Measurements from ENCODE around the gene SUSD6.

DNA sequence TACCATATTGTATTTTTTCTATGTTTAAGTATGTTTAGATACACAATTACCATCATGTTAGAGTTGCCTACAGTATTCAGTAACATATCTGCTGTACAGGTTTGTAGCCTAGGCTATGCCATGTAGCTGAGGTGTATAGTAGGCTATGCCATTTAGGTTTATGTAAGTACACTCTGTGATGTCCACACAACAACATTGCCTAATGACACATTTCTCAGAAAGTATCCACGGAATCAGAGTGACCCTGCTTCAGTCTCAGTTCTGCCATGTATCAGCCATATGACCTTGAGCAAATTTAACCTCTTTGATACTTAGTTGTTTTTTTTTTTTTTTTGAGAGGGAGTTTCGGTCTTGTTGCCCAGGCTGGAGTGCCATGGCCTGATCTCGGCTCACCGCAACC lies 12.7 kb downstream of the SUSD6 start:
- TF ChIP-seq, protein P1, sequence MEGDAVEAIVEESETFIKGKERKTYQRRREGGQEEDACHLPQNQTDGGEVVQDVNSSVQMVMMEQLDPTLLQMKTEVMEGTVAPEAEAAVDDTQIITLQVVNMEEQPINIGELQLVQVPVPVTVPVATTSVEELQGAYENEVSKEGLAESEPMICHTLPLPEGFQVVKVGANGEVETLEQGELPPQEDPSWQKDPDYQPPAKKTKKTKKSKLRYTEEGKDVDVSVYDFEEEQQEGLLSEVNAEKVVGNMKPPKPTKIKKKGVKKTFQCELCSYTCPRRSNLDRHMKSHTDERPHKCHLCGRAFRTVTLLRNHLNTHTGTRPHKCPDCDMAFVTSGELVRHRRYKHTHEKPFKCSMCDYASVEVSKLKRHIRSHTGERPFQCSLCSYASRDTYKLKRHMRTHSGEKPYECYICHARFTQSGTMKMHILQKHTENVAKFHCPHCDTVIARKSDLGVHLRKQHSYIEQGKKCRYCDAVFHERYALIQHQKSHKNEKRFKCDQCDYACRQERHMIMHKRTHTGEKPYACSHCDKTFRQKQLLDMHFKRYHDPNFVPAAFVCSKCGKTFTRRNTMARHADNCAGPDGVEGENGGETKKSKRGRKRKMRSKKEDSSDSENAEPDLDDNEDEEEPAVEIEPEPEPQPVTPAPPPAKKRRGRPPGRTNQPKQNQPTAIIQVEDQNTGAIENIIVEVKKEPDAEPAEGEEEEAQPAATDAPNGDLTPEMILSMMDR (IDR thresholded peaks at IDR 0.05) = no peak
- TF ChIP-seq EZH2 (IDR thresholded peaks at IDR 0.05; ENCODE audit: borderline replicate concordance, insufficient read depth, low read depth, low read length, poor library complexity, severe bottlenecking) = no peak

Measured in B cell (primary cell).